ENCODE measurements around the gene UGGT1. TPM values are rescaled to one million over a fixed set of nuclear protein-coding genes. Genes with fewer than 3 reads are reported as not detected.
"Not testable (repeated sequence)": the region's sequence is repeated elsewhere in the genome, so short reads cannot be mapped to it uniquely, and the experiment has no call there.

UGGT1 gene
- polyA plus RNA-seq, 2 of the 4 experiments (the other 2 are of a cell fraction) = 24.2 to 56.4 TPM

DNA sequence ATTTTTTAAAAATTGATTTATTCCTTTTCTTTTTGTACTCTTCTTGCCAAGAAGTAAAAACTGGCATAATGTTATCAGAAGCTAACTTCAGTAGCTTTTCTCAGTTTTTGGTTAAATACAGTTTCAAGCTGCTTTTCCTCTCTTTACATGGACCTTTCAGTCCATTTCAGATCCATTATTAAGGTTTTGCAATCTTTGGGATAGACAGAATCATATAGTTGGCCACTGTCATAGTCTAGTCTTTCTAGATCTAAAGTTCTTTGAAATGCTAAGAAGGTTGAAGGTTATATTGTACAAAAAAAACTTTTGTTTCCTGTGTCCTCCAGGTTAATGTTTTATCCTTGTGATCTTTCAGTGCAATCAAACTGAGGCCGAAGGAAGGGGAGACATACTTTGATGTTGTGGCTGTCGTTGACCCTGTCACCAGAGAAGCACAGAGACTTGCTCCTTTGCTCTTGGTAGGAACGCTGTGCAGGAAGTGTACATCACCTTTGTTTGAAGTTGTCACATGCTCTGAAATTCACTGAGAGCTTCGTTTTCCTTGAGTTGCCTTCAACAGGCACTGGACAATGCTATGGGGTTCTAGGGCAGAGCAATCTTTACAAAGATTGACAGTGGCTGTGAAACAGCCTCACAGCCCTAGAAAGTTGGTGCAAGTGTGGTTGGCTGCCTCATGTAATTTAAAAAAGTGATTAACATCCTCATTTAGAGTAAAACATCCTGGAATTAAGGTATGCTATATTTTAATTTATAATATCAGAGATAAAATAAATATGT lies 79.1 kb downstream of the UGGT1 start (continued):
- TF ChIP-seq MYC (IDR thresholded peaks at IDR 0.05; ENCODE audit: borderline replicate concordance, low read length) = no peak

DNA sequence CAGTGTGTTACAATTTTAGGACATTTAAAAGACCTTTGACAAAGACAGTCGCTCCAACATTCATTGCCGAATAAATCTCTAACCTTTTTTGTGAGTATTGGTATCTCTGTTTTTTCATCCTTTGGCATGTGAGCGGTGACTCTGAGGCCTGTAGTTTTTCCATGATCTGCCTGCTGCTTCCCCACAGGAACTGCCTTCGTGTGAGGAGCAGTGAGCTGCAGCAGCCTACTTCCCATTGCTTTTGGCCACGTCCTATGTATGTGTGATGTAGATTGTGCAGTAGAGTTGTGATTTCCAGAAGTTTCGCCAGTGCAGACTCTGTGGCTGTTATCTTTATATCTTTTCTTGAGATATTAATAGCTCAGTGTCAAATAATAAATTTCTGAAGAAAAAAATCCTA lies 79.8 kb downstream of the UGGT1 start:
- no peak for ATAC-seq
- Histone ChIP-seq H3K4me1 (no peaks in the 10 kb centered on the region), H3K4me3 (no peak overlapping the region), H3K4me2 (no peak overlapping the region), H3K9me3 (no peaks in the 10 kb centered on the region), H3K27ac (no peak overlapping the region)
- no peak for DNase-seq (ENCODE audit: low read depth in 1 of 2, low spot score in 1 of 2)
- 96% methylated on average over 6 of the region's 6 CpGs for WGBS (ENCODE audit: missing lambda C conversion rate)
- POLR2A ChIA-PET = no interaction called here
- CTCF ChIA-PET = interaction anchor here (1.2 kb wide), 1 partner anchor 10 kb away, joined by 3 read pairs; no protein-coding TSS in a partner anchor
- FAIRE-seq = no peak
- TF ChIP-seq ZC3H11A (IDR thresholded peaks at IDR 0.05) (no peak), ZNF302 (CRISPR knock-in tag; IDR thresholded peaks at IDR 0.05) (no peak), HOXB5 (CRISPR knock-in tag; IDR thresholded peaks at IDR 0.05) (no peak), FOXS1 (CRISPR knock-in tag; IDR thresholded peaks at IDR 0.05) (no peak), GATA3 (IDR thresholded peaks at IDR 0.05; ENCODE audit: borderline replicate concordance) (no peak), RARB (CRISPR knock-in tag; IDR thresholded peaks at IDR 0.05) (no peak), CHD4 (IDR thresholded peaks at IDR 0.05; ENCODE audit: borderline replicate concordance) (no peak), SREBF2 (IDR thresholded peaks at IDR 0.05) (no peak), CEBPB (IDR thresholded peaks at IDR 0.05) (no peak), FOSB (CRISPR knock-in tag; IDR thresholded peaks at IDR 0.05) (no peak), POLR2AphosphoS2 (conservative IDR thresholded peaks at IDR 0.05; ENCODE audit: low read length) (no peak), SMC3 (IDR thresholded peaks at IDR 0.05) (no peak), EP300 (IDR thresholded peaks at IDR 0.05) (no peak), NR3C1 (IDR thresholded peaks at IDR 0.05) (no peak), EHF (CRISPR knock-in tag; IDR thresholded peaks at IDR 0.05) (no peak), MAFK (IDR thresholded peaks at IDR 0.05; ENCODE audit: partially characterized antibody) (no peak)
- TF ChIP-seq, protein P1, sequence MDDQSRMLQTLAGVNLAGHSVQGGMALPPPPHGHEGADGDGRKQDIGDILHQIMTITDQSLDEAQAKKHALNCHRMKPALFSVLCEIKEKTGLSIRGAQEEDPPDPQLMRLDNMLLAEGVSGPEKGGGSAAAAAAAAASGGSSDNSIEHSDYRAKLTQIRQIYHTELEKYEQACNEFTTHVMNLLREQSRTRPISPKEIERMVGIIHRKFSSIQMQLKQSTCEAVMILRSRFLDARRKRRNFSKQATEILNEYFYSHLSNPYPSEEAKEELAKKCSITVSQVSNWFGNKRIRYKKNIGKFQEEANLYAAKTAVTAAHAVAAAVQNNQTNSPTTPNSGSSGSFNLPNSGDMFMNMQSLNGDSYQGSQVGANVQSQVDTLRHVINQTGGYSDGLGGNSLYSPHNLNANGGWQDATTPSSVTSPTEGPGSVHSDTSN (IDR thresholded peaks at IDR 0.05) = no peak

DNA sequence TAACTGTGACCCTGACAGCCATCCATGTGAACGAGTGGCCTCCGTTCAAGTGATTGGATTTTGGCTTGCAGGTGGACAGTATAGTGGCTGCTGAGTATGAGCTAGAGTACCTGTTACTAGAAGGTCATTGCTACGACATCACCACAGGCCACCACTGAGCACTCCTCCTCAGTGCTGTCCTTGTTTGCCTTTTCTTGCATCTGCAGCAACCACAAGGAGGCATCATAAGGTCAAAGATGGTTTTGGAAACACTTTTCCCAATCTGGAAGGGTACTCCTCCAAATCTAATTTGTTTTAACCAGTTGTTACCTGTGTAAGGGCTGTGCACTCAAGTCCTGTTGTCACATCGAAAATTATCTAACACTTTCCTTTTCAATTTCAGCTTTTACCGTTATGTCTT lies 81.2 kb downstream of the UGGT1 start:
- POLR2A ChIA-PET = no interaction called here
- Histone ChIP-seq H3K9me3 (no peaks in the 10 kb centered on the region), H3K4me1 (no peaks in the 10 kb centered on the region), H3K4me3 (no peak overlapping the region), H3K4me2 (no peak overlapping the region), H3K27ac (no peak overlapping the region)
- CTCF ChIA-PET = interaction anchor here (0.8 to 1.7 kb wide), 3 partner anchors 41 to 137 kb away, joined by 3 to 6 read pairs (median 3); no protein-coding TSS in a partner anchor
- ATAC-seq = peak; percentile 77 to 78
- TF ChIP-seq SMC3 (IDR thresholded peaks at IDR 0.05) = no peak
- peak; percentile 29 to 44; a peak in 1 of 5 replicates for TF ChIP-seq RAD21 (conservative IDR thresholded peaks at IDR 0.05 in 1 of 2, IDR thresholded peaks at IDR 0.05 in 1 of 2)
- peak in 1 of 2 experiments; percentile 35 for DNase-seq (ENCODE audit: low read depth in 1 of 2, low spot score in 1 of 2)
- 84% methylated on average over 5 of the region's 5 CpGs for WGBS (ENCODE audit: missing lambda C conversion rate)
- no peak for FAIRE-seq

DNA sequence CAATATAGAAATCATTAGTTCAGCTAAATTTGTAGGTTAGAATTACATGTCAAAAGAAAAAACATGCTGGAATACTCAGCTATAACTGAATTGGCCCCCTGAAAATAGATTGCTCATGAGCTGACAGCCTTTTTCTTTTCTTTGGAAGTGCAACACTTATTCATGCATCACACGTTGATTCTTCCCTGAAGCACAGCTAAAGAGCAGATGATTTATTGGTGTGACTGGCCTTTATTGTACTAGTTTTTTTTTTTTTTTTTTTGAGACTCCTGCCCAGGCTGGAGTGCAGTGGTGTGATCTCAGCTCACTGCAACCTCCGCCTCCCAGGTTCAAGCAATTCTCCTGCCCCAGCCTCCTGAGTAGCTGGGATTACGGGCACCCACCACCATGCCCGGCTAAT lies 83.1 kb downstream of the UGGT1 start:
- CTCF ChIA-PET = interaction anchor here (1.3 kb wide), 1 partner anchor 132 kb away, joined by 3 read pairs; no protein-coding TSS in a partner anchor
- 86% methylated on average over 3 of the region's 4 CpGs for WGBS (ENCODE audit: missing lambda C conversion rate)
- FAIRE-seq; H3K4me1 ChIP-seq; H3K4me3 ChIP-seq; POLR2A ChIA-PET; ATAC-seq; DNase-seq (ENCODE audit: low read depth in 1 of 2, low spot score in 1 of 2); H3K9me3 ChIP-seq; H3K4me2 ChIP-seq; H3K27ac ChIP-seq: not testable (repeated sequence)

All from A549 (cell line).